RCC 7860 (cell line): Measurements from ENCODE around the gene RTP5.
"Not testable (repeated sequence)": the region's sequence is repeated elsewhere in the genome, so short reads cannot be mapped to it uniquely, and the experiment has no call there.

Experiments used
- DNase-seq: peaks from one replicate; pipeline ENCODE4 v3.0.0-alpha.2; 2015; ENCODE audit warnings: low spot score
- FAIRE-seq: peaks from 2 replicates; lab custom pipeline; 2012; peaks lifted over from hg19 to GRCh38; lab: Jason Lieb, UNC

RTP5 gene

GRCh38 chr2:241870081-241870541 is 582 bp downstream of the RTP5 start:
- FAIRE-seq (no peak), DNase-seq (no peak)

GRCh38 chr2:241870611-241871537 is 1.3 kb downstream of the RTP5 start:
- FAIRE-seq (no peak), DNase-seq (no peak)

- no peak for DNase-seq
- FAIRE-seq, result no peak
These were observed 2.2 kb downstream of the RTP5 start for GRCh38 chr2:241871538-241872312.

GRCh38 chr2:241872313-241872642 is 2.7 kb downstream of the RTP5 start:
- DNase-seq, result no peak
- FAIRE-seq, result no peak

DNA sequence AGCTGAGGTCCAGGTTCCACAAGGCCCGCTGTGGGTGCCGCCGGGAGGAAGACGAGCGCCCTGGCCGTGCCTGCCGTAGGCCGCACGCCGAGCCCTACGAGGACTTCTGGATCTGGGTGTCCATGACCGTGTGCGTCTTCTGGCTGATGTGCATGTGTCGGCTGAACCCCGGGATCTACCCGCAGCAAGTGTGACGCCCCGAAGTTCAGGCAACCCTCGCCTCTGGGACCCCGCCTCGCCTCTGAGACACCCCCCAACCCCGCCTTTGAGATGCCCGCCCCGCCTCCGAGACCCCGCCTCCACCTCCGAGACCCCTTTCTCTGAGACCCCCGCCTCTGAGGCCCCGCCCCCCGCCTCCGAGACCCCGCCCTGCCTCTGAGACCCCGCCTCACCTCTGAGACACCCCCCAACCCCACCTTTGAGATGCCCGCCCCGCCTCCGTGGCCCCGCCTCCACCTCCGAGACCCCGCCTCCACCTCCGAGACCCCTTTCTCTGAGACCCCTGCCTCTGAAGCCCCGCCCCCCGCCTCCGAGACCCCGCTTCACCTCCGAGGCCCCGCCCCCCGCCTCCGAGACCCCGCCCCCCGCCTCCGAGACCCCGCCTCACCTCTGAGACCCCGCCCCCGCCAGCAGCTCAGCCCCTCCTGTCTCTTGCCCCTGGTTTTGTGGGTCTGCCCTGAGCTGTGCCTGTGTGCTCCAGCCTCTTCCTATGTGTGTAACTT is 3.7 kb downstream of the RTP5 start:
- FAIRE-seq (no peak), DNase-seq (no peak)

- FAIRE-seq, result no peak
These were observed 4.2 kb downstream of the RTP5 start for GRCh38 chr2:241873803-241874110.

DNA sequence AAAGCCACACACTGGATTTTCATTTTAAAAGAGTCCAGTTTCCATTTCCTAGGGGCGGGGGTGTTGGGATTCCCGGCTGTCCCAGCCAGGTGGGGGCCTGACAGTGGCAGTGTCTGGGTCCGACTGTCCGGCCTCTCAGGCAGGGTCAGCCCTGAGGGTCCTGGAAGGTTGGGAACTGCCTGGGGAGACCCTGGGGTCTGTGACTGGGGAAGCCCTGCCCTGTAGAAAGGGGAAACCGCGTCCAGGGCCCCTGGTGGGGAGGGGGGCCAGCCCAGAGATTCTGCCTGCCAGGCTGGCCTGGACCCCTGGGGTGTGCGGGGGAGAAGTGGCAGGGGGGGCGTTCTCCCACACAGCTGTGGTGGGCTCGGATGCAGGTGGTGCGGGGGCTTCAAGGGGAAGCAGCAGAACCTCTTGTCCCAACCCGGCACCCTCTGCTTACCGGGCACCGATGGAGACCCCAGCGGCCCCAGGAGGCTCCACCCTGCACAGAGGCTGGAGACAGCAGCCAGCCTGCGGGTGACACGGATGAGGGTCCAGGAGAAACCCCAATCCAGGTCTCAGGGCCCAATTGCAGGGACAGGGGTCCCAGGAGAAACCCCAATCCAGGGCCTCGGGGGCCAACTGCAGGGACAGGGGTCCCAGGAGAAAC is 4.9 kb downstream of the RTP5 start:
- DNase-seq (no peak), FAIRE-seq (no peak)

More at GRCh38 chr2:241873803-241874110, 4.2 kb downstream of the RTP5 start:
- no peak for DNase-seq

DNA sequence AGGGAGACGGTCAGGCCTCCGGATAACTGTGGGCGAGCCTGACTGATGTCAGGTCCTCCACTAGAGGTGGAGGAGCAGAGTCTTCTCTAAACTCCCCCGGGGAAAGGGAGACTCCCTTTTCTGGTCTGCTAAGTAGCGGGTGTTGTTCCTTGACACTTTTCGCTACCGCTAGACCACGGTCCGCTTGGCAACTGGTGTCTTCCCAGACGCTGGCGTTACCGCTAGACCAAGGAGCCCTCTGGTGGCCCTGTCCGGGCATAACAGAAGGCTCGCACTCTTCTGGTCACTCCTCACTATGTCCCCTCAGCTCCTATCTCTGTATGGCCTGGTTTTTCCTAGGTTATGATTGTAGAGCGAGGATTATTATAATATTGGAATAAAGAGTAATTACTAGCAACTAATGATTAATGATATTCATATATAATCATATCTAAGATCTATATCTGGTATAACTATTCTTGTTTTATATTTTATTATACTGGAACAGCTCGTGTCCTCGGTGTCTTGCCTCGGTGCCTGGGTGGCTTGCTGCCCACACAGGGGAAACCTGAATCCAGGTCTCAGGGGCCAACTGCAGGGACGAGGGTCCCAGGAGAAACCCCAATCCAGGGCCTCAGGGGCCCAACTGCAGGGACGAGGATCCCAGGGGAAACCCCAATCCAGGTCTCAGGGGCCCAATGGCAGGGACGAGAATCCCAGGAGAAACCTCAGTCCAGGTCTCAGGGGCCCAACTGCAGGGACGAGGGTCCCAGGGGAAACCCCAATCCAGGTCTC is 6.4 kb downstream of the RTP5 start:
- DNase-seq, result peak; percentile 36

DNA sequence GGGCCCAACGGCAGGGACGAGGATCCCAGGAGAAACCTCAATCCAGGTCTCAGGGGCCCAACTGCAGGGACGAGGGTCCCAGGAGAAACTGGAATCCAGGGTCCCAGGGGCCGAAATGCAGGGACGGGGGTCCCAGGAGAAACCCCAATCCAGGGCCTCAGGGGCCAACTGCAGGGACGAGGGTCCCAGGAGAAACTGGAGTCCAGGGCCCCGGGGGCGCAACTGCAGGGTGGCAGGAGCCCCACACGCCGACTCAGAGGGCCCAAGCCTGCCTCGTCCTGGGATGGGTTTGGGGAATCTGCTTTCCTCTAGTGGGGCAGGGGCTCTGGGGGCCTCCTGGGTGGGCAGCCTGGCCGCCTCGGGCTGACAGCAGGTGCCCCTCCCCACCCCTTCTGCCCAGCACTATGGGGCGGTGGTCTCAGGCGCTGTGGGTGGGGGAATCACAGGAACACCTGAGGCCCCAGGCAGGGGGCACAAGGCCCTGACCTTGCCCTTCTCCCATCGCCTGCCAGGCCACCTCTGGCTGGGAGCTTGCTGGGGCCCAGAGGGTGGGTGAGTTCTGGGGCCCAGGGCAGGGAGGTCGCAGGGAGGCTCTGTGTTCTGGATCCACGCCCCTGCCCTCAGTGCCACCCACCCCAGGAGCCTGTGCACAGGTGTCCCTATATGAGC is 7.1 kb downstream of the RTP5 start:
- FAIRE-seq (no peak), DNase-seq (no peak)

More for the DNA sequence above, 6.4 kb downstream of the RTP5 start:
- not testable (repeated sequence) for FAIRE-seq

GRCh38 chr2:241877197-241877685 is 7.7 kb downstream of the RTP5 start:
- DNase-seq, result no peak
- no peak for FAIRE-seq

GRCh38 chr2:241877989-241878970 is 8.8 kb downstream of the RTP5 start:
- peak; percentile 21 for DNase-seq
- no peak for FAIRE-seq

DNA sequence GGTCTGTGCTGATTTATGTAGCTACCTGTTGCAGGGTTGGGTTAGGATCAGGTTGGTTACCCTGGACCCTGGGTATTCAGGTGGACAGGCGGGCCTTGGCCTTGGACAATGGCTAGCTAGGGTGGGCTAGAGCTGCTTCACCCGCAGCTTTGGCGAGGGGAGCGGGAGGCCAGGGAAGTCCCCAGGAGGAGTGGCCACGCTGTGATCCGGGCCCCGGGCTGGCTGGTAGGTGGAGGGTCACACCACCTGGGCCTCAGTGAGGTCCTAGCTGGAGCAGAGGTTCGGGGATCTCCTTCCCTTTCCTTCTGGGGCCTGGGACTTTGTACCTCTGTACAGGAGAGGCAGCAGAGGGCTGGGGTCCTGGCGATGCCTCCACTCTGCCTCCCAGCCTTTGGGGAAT is 9.8 kb downstream of the RTP5 start:
- FAIRE-seq (no peak), DNase-seq (no peak)

GRCh38 chr2:241880311-241881073 is 11.0 kb downstream of the RTP5 start:
- FAIRE-seq (no peak), DNase-seq (no peak)

- DNase-seq (no peak), FAIRE-seq (no peak)
These were observed 12.6 kb downstream of the RTP5 start for GRCh38 chr2:241882091-241882625.

GRCh38 chr2:241884951-241885290 is 15.4 kb downstream of the RTP5 start:
- no peak for FAIRE-seq
- DNase-seq, result no peak

DNA sequence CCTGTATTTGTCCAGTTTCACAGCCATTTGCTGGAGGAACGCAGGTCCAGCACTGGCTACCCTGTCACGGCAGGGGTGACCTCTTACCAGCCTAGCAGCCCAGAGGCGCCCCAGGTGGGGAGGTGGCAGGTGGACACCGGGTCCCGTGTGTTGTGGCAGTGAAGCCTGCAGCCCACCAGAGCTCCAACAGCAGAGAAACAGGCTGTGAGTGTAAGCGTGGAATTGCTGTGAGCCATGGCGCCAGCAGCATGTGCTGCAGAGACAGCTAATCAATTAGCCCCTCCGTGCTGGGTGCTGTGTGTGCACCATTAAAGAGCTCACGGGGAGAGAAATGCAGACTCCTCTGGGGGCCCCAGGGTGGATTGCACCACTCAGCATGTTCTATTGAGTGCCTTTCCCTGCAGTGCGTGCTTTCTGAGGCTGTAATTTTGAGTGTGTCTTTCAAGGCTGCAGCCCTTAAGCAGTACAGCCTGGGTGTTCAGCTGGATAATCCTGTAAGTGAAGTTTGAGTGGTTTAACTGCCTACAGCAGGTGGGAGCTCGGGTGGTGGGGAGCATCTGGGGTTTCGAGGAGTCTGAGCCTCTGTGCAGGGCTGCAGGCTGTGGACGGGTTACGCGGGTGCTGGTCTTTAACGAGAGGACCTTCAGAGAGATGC is 15.9 kb downstream of the RTP5 start:
- FAIRE-seq (no peak), DNase-seq (no peak)
